Tibial nerve (tissue), 4 donors: ENCODE data around the gene UMOD. TPM values are rescaled to one million over a fixed set of nuclear protein-coding genes. Genes with fewer than 3 reads are reported as not detected.

Source experiments
- DNase-seq, 2 donors: peaks; one replicate each; pipeline ENCODE4 v3.0.0-alpha.2; 2019; ENCODE audit warnings: low spot score in 2 of 2
- H3K27ac ChIP-seq, 4 donors: fragments of 200-600 bp; sonication (generic) in 3 of 4; one replicate each; pipeline ENCODE4 v1.5.1; 2017 to 2019; ENCODE audit warnings: mild to moderate bottlenecking in 1 of 4
- H3K27me3 ChIP-seq, 2 donors: fragments of 200-600 bp; sonication (generic) in 1 of 2; one replicate each; pipeline versions ENCODE4 v1.5.1 to v1.6.0; 2017 to 2019
- H3K36me3 ChIP-seq, 3 donors: fragments of 200-600 bp; sonication (generic); one replicate each; pipeline ENCODE4 v1.5.1; 2018 to 2019
- H3K4me1 ChIP-seq, 4 donors: fragments of 200-600 bp; sonication (generic) in 3 of 4; one replicate each; pipeline ENCODE4 v1.5.1; 2017 to 2019
- H3K4me3 ChIP-seq, 4 donors: fragments of 200-600 bp; sonication (generic) in 3 of 4; one replicate each; pipeline ENCODE4 v1.5.1; 2017 to 2019; ENCODE audit warnings: mild to moderate bottlenecking in 1 of 4, moderate library complexity in 1 of 4
- H3K9me3 ChIP-seq, 4 donors: fragments of 200-600 bp; sonication (generic) in 3 of 4; one replicate each; pipeline ENCODE4 v1.5.1; 2017 to 2019
- CTCF ChIP-seq, 5 experiments: fragments of 200-600 bp in 3 of 5; fragments of 450-650 bp in 2 of 5; sonication (generic) in 3 of 5; IDR thresholded peaks; one replicate each; pipeline ENCODE4 v1.5.1; 2016 to 2019; ENCODE audit warnings: antibody characterized with exemption in 5 of 5, mild to moderate bottlenecking in 3 of 5, moderate library complexity in 2 of 5
- EP300 ChIP-seq, 2 donors: sonication (generic); formaldehyde crosslinking; IDR thresholded peaks; one replicate each; pipeline ENCODE4 v1.6.1; 2017; ENCODE audit warnings: antibody characterized with exemption in 2 of 2, mild to moderate bottlenecking in 1 of 2
- POLR2A ChIP-seq, 2 donors: fragments of 450-650 bp; IDR thresholded peaks; one replicate each; pipeline ENCODE4 v1.6.1; 2017; ENCODE audit warnings: antibody characterized with exemption in 2 of 2, mild to moderate bottlenecking in 2 of 2, moderate library complexity in 2 of 2
- WGBS, 2 donors: methylation state at CpG; one replicate each; pipeline ENCODE4 v1.1.5; 2018; 5-methylcytosine and 5-hydroxymethylcytosine counted together
- total RNA-seq, 4 donors: library from RNA; depleted of rRNA; stranded (reverse); fragments of >200 nt; gene quantifications; one replicate each; pipeline ENCODE4 v1.1.0, GENCODE V29; 2016

Gene UMOD
- total RNA-seq, 4 donors from 2014 or later: not detected

- Histone ChIP-seq H3K27ac (no peak overlapping the region), H3K9me3 (no peaks in the 10 kb centered on the region), H3K4me3 (no peak overlapping the region), H3K36me3 (no peaks in the 10 kb centered on the region), H3K27me3 (no peaks in the 10 kb centered on the region), H3K4me1 (no peaks in the 10 kb centered on the region)
- DNase-seq: no peak
- WGBS, 2 donors: 49 to 68% methylated on average over 2 of the region's 2 CpGs
- TF ChIP-seq CTCF (IDR thresholded peaks at IDR 0.05) (no peak), EP300 (IDR thresholded peaks at IDR 0.05) (no peak), POLR2A (IDR thresholded peaks at IDR 0.05) (no peak)
Measured at GRCh38 chr16:20336955-20337354, 15.6 kb downstream of the UMOD start.

GRCh38 chr16:20334396-20334795 lies 18.1 kb downstream of the UMOD start:
- no peaks in the 10 kb centered on the region for H3K4me1 ChIP-seq
- no peaks in the 10 kb centered on the region for H3K36me3 ChIP-seq
- no peaks in the 10 kb centered on the region for H3K27me3 ChIP-seq
- WGBS, 2 donors: 68 to 100% methylated on average over 1 of the region's 1 CpG
- H3K9me3 ChIP-seq: no peaks in the 10 kb centered on the region
- no peak for TF ChIP-seq EP300 (IDR thresholded peaks at IDR 0.05)
- no peak for TF ChIP-seq POLR2A (IDR thresholded peaks at IDR 0.05)
- TF ChIP-seq CTCF (IDR thresholded peaks at IDR 0.05): no peak
- no peak overlapping the region for H3K27ac ChIP-seq
- no peak for DNase-seq
- H3K4me3 ChIP-seq: no peak overlapping the region

GRCh38 chr16:20333120-20333519 lies 19.4 kb downstream of the UMOD start:
- H3K27ac ChIP-seq: no peak overlapping the region
- no peaks in the 10 kb centered on the region for H3K9me3 ChIP-seq
- no peak overlapping the region for H3K4me3 ChIP-seq
- H3K4me1 ChIP-seq: no peaks in the 10 kb centered on the region
- no peaks in the 10 kb centered on the region for H3K27me3 ChIP-seq
- 53 to 55% methylated on average over 5 of the region's 5 CpGs for WGBS, 2 donors
- no peak for DNase-seq
- no peaks in the 10 kb centered on the region for H3K36me3 ChIP-seq
- no peak for TF ChIP-seq POLR2A (IDR thresholded peaks at IDR 0.05)
- TF ChIP-seq CTCF (IDR thresholded peaks at IDR 0.05): no peak
- TF ChIP-seq EP300 (IDR thresholded peaks at IDR 0.05): no peak

- H3K27me3 ChIP-seq: no peaks in the 10 kb centered on the region
- TF ChIP-seq EP300 (IDR thresholded peaks at IDR 0.05) (no peak), CTCF (IDR thresholded peaks at IDR 0.05) (no peak), POLR2A (IDR thresholded peaks at IDR 0.05) (no peak)
- WGBS, 2 donors: 88 to 90% methylated on average over 8 of the region's 8 CpGs
- no peaks in the 10 kb centered on the region for H3K9me3 ChIP-seq
- no peaks in the 10 kb centered on the region for H3K36me3 ChIP-seq
- no peak overlapping the region for H3K4me3 ChIP-seq
- no peaks in the 10 kb centered on the region for H3K4me1 ChIP-seq
- no peak for DNase-seq
- no peak overlapping the region for H3K27ac ChIP-seq
Measured at GRCh38 chr16:20332411-20332810, 20.1 kb downstream of the UMOD start.

- no peaks in the 10 kb centered on the region for H3K9me3 ChIP-seq
- no peak overlapping the region for H3K4me3 ChIP-seq
- H3K36me3 ChIP-seq: no peaks in the 10 kb centered on the region
- no peak overlapping the region for H3K27ac ChIP-seq
- WGBS, 2 donors: 84 to 88% methylated on average over 4 to 5 of the region's 5 CpGs
- DNase-seq: no peak
- no peaks in the 10 kb centered on the region for H3K27me3 ChIP-seq
- H3K4me1 ChIP-seq: no peaks in the 10 kb centered on the region
- no peak for TF ChIP-seq EP300 (IDR thresholded peaks at IDR 0.05)
- no peak for TF ChIP-seq POLR2A (IDR thresholded peaks at IDR 0.05)
- no peak for TF ChIP-seq CTCF (IDR thresholded peaks at IDR 0.05)
Measured at GRCh38 chr16:20331635-20332034, 20.9 kb downstream of the UMOD start.
